Skeletal muscle tissue (tissue), 5 donors: Measurements from ENCODE around the gene SCGB1C1. TPM values are rescaled to one million over a fixed set of nuclear protein-coding genes. Genes with fewer than 3 reads are reported as not detected.

Experiments used
- H3K27ac ChIP-seq: one replicate; pipeline ENCODE4 v1.7.0; 2013; ENCODE audit warnings: mild to moderate bottlenecking, low read depth, low read length, inconsistent platforms
- H3K27me3 ChIP-seq, 3 donors: one replicate each; pipeline ENCODE4 v1.7.0; 2013; ENCODE audit warnings: low read length in 3 of 3; ENCODE audit not compliant: control insufficient read depth in 3 of 3, insufficient read depth in 3 of 3
- H3K36me3 ChIP-seq, 3 donors: one replicate each; pipeline ENCODE4 v1.7.0; 2013; ENCODE audit warnings: low read length in 3 of 3; ENCODE audit not compliant: control insufficient read depth in 3 of 3, insufficient read depth in 3 of 3
- H3K4me1 ChIP-seq, 3 donors: one replicate each; pipeline ENCODE4 v1.7.0; 2013; ENCODE audit warnings: low read length in 3 of 3, mild to moderate bottlenecking in 3 of 3; ENCODE audit not compliant: control insufficient read depth in 3 of 3, insufficient read depth in 3 of 3
- H3K4me3 ChIP-seq, 3 donors: one replicate each; pipeline ENCODE4 v1.7.0; 2013; ENCODE audit warnings: low read length in 3 of 3
- H3K9ac ChIP-seq, 3 donors: one replicate each; pipeline ENCODE4 v1.7.0; 2013; ENCODE audit warnings: low read length in 3 of 3, mild to moderate bottlenecking in 3 of 3, moderate library complexity in 2 of 3, low read depth in 1 of 3
- H3K9me3 ChIP-seq, 3 donors: one replicate each; pipeline ENCODE4 v1.7.0; 2013; ENCODE audit warnings: low read length in 3 of 3; ENCODE audit not compliant: control insufficient read depth in 3 of 3
- small RNA-seq: library from RNA; depleted of rRNA; stranded (forward); fragments of <200 nt; gene quantifications from one replicate; pipeline ENCODE3, GENCODE V24; 2014
- total RNA-seq: library from RNA; depleted of rRNA; stranded (reverse); fragments of >200 nt; gene quantifications from one replicate; pipeline ENCODE4 v1.2.3, GENCODE V29; 2014
- donor health status: Osteomylitis.

Gene SCGB1C1
- total RNA-seq, 1 donor from 2014 or later = not detected

- Histone ChIP-seq H3K27ac (peak overlapping the region; percentile 68), H3K4me3 (peak overlapping the region in 1 of 3 donors; percentile 60), H3K4me1 (peaks cover 25 to 29% (median 28%) of the 10 kb centered on the region in 3 donors), H3K9me3 (no peaks in the 10 kb centered on the region), H3K36me3 (peaks cover 36 to 53% (median 45%) of the 10 kb centered on the region in 3 donors), H3K27me3 (no peaks in the 10 kb centered on the region), H3K9ac (peak overlapping the region; percentile 13 to 69 (median 42))
These were observed 48.8 kb downstream of the SCGB1C1 start for GRCh38 chr11:241634-242033.

Small RNA genes lying within 50 kb of the gene (small RNA-seq; reads per million reads assigned to genes)
- gene RNU6-447P = not detected

Other genes with a start within 250 kb of the SCGB1C1 start
- gene BET1L, start 14.3 kb downstream of the SCGB1C1 start, total RNA-seq = 8.9 TPM
- gene RIC8A, start 14.6 kb downstream of the SCGB1C1 start, total RNA-seq = 87.7 TPM
- 14.6 TPM for gene SIRT3, start 43.3 kb downstream of the SCGB1C1 start, total RNA-seq
- gene PSMD13, start 43.9 kb downstream of the SCGB1C1 start, total RNA-seq = 104 TPM
- gene NLRP6, start 85.3 kb downstream of the SCGB1C1 start, total RNA-seq = not detected
- gene PGGHG, start 96.0 kb downstream of the SCGB1C1 start, total RNA-seq = 2.6 TPM
- not detected for gene IFITM5, start 106.4 kb downstream of the SCGB1C1 start, total RNA-seq
- gene IFITM2, start 114.7 kb downstream of the SCGB1C1 start, total RNA-seq = 6.3 TPM
- gene IFITM1, start 121.0 kb downstream of the SCGB1C1 start, total RNA-seq = 13.0 TPM
- gene IFITM3, start 127.8 kb downstream of the SCGB1C1 start, total RNA-seq = 15.7 TPM
- 5.2 TPM for gene B4GALNT4, start 176.4 kb downstream of the SCGB1C1 start, total RNA-seq
- gene PKP3, start 201.1 kb downstream of the SCGB1C1 start, total RNA-seq = 1.0 TPM
- 5.7 TPM for gene SIGIRR, start 221.9 kb downstream of the SCGB1C1 start, total RNA-seq
- gene ANO9, start 248.9 kb downstream of the SCGB1C1 start, total RNA-seq = not detected